B cell (primary cell): ENCODE results near the gene GPHN. TPM values are rescaled to one million over a fixed set of nuclear protein-coding genes. Genes with fewer than 3 reads are reported as not detected.

Source experiments
- ATAC-seq: fragments of 200-7000 bp; cut with Tn5 transposase; one replicate; pipeline ENCODE4 v1.10.0; 2021; ENCODE audit warnings: low read depth, mild to moderate bottlenecking, moderate number of reproducible peaks, moderate library complexity
- CTCF ChIA-PET: fragments of 350-600 bp; sonication (Branson Sonifier 250); formaldehyde crosslinking; loops from one replicate; lab custom pipeline; 2021; ENCODE audit warnings: antibody characterized with exemption, inconsistent platforms; lab: Charles Lee
- POLR2A ChIA-PET: fragments of 350-600 bp; sonication (Branson Sonifier 250); formaldehyde crosslinking; loops from one replicate; lab custom pipeline; 2021; ENCODE audit warnings: antibody characterized with exemption; lab: Charles Lee
- DNase-seq: peaks from one replicate; pipeline ENCODE4 v3.0.0; 2013
- H2AFZ ChIP-seq: 2 replicates; pipeline ENCODE4 v1.6.1; 2012; ENCODE audit warnings: mild to moderate bottlenecking, low read depth, low read length; ENCODE audit not compliant: insufficient read depth, poor library complexity, severe bottlenecking
- H3K27ac ChIP-seq, 2 donors: 1 replicate in 1 of 2; 2 replicates in 1 of 2; pipeline ENCODE4 v1.5.1; 2012 to 2013; ENCODE audit warnings: low read length in 2 of 2, mild to moderate bottlenecking in 2 of 2, moderate library complexity in 1 of 2
- H3K27me3 ChIP-seq, 4 experiments: fragments of 200-600 bp in 1 of 4; sonication (generic) in 1 of 4; replicated peaks in 1 of 4; 1 replicate in 2 of 4; 2 replicates in 2 of 4; pipeline versions ENCODE4 v1.6.1 to v1.7.0; 2013 to 2016; ENCODE audit warnings: low read length in 3 of 4, mild to moderate bottlenecking in 2 of 4, mixed read lengths in 1 of 4, moderate library complexity in 1 of 4; ENCODE audit not compliant: insufficient read depth in 4 of 4, control insufficient read depth in 3 of 4; ENCODE audit errors: control extremely low read depth in 1 of 4
- H3K36me3 ChIP-seq, 2 experiments: replicated peaks in 1 of 2; 1 replicate in 1 of 2; 2 replicates in 1 of 2; pipeline versions ENCODE4 v1.6.1 to v1.7.1; 2013; ENCODE audit warnings: low read length in 1 of 2; ENCODE audit not compliant: insufficient read depth in 2 of 2, control insufficient read depth in 1 of 2; ENCODE audit errors: control extremely low read depth in 1 of 2, extremely low read depth in 1 of 2
- H3K4me1 ChIP-seq, 2 donors: fragments of 200-600 bp in 1 of 2; sonication (generic) in 1 of 2; 1 replicate in 1 of 2; 2 replicates in 1 of 2; pipeline versions ENCODE4 v1.5.1 to v1.6.1; 2013 to 2017; ENCODE audit warnings: low read length in 2 of 2; ENCODE audit not compliant: control insufficient read depth in 2 of 2, insufficient read depth in 2 of 2
- H3K4me2 ChIP-seq: replicated peaks from 2 replicates; pipeline ENCODE3; 2012; ENCODE audit warnings: mild to moderate bottlenecking, low read depth, low read length; ENCODE audit not compliant: poor library complexity, severe bottlenecking
- H3K4me3 ChIP-seq, 5 experiments: fragments of 200-600 bp in 1 of 5; sonication (generic) in 1 of 5; 1 replicate in 3 of 5; 2 replicates in 2 of 5; pipeline versions ENCODE4 v1.5.1 to v1.7.0; 2011 to 2016; ENCODE audit warnings: low read length in 4 of 5, mild to moderate bottlenecking in 4 of 5, low read depth in 2 of 5, control low read depth in 1 of 5, moderate library complexity in 1 of 5; ENCODE audit not compliant: insufficient read depth in 1 of 5; ENCODE audit errors: control extremely low read depth in 1 of 5, extremely low read depth in 1 of 5
- H3K79me2 ChIP-seq: fragments of 200-600 bp; sonication (generic); one replicate; pipeline ENCODE4 v1.6.0; 2016; ENCODE audit warnings: low read length; ENCODE audit not compliant: control insufficient read depth, insufficient read depth
- H3K9ac ChIP-seq: fragments of 200-600 bp; sonication (generic); 2 replicates; pipeline ENCODE4 v1.6.1; 2017; ENCODE audit warnings: mild to moderate bottlenecking, low read length, moderate library complexity
- H3K9me3 ChIP-seq, 3 donors: one replicate each; pipeline versions ENCODE4 v1.6.1 to v1.7.1; 2013; ENCODE audit warnings: low read length in 2 of 3; ENCODE audit not compliant: control insufficient read depth in 2 of 3, insufficient read depth in 1 of 3; ENCODE audit errors: control extremely low read depth in 1 of 3
- H4K20me1 ChIP-seq: 2 replicates; pipeline ENCODE4 v1.6.0; 2012; ENCODE audit warnings: mild to moderate bottlenecking, low read length; ENCODE audit not compliant: insufficient read depth, control insufficient read depth, poor library complexity, severe bottlenecking
- H3K27ac Mint-ChIP-seq: one replicate; pipeline ENCODE4 v1.8.0; 2021; ENCODE audit warnings: mixed read lengths
- H3K27me3 Mint-ChIP-seq: one replicate; pipeline ENCODE4 v1.8.0; 2021; ENCODE audit warnings: mixed read lengths
- H3K4me1 Mint-ChIP-seq: one replicate; pipeline ENCODE4 v1.8.0; 2021; ENCODE audit warnings: mixed read lengths
- H3K4me3 Mint-ChIP-seq: one replicate; pipeline ENCODE4 v1.8.0; 2021; ENCODE audit warnings: mixed read lengths
- H3K9me3 Mint-ChIP-seq: one replicate; pipeline ENCODE4 v1.8.0; 2022; ENCODE audit warnings: mixed read lengths; ENCODE audit not compliant: insufficient read depth
- EZH2 ChIP-seq: IDR thresholded peaks from 2 replicates; pipeline ENCODE4 v1.6.1; 2012; ENCODE audit warnings: borderline replicate concordance, low read depth, mild to moderate bottlenecking, moderate library complexity, low read length; ENCODE audit not compliant: insufficient read depth, poor library complexity, severe bottlenecking
- WGBS: methylation state at CpG from one replicate; pipeline ENCODE4 v1.1.5; 2013; ENCODE audit warnings: missing lambda C conversion rate; ENCODE audit not compliant: insufficient coverage; 5-methylcytosine and 5-hydroxymethylcytosine counted together
- intact Hi-C: fragments of 100-400 bp; cut with micrococcal nuclease; formaldehyde crosslinking; loops from one replicate; pipeline ENCODE4 v1.10.0; 2022
- polyA plus RNA-seq: library from polyadenylated mRNA; depleted of rRNA; stranded (reverse); fragments of >200 nt; gene quantifications from 2 replicates; pipeline ENCODE4 v1.2.3, GENCODE V29; 2012
- total RNA-seq, 2 donors: library from RNA; stranded (reverse); fragments of 120-200 nt in 1 of 2; gene quantifications; 1 replicate in 1 of 2; 2 replicates in 1 of 2; pipeline versions ENCODE4 v1.2.3 to v1.2.4, GENCODE V29; 2013 to 2022
- TF ChIP-seq, protein P1 (sequence below): fragments of 200-600 bp; IDR thresholded peaks from one replicate; pipeline ENCODE4 v1.8.0; 2022; ENCODE audit warnings: antibody characterized with exemption, mild to moderate bottlenecking

GPHN gene
- total and polyA plus RNA-seq, 2 donors (not counting 1 experiment from before 2014, with no cell fraction given), result 3.4 to 18.0 TPM

DNA sequence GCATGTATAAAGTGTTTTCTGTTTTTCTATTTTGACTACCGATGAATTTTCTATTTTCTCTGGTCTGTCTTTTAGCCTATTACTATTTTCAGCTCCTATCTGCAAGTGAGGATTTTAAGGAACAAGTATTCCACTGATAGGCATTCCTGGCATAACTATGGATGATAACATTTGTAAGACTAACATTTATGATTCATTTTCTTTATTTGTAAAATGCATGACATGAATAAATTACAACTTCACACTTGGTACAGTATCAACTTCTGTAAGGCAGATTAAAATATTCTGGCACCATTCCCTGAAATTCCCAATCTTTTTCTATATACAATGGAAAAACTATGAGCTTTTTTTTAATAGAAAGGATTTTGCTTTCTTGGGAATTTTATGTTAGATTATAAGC is 560.3 kb downstream of the GPHN start:
- no peak overlapping the region for H3K9ac ChIP-seq
- ChIA-PET CTCF (no interaction called here), POLR2A (no interaction called here)
- H4K20me1 ChIP-seq, result no peaks in the 10 kb centered on the region
- no peaks in the 10 kb centered on the region for H3K9me3 ChIP-seq
- Mint-ChIP-seq H3K4me1 (peaks cover 2% of the 10 kb centered on the region), H3K27me3 (no peaks in the 10 kb centered on the region), H3K9me3 (no peaks in the 10 kb centered on the region), H3K4me3 (no peak overlapping the region), H3K27ac (no peak overlapping the region)
- no peaks in the 10 kb centered on the region for H3K27me3 ChIP-seq
- no peak overlapping the region for H3K27ac ChIP-seq
- no peaks in the 10 kb centered on the region for H3K79me2 ChIP-seq
- no peak for ATAC-seq
- no peak overlapping the region for H3K4me2 ChIP-seq
- no peak for DNase-seq
- TF ChIP-seq, protein P1, sequence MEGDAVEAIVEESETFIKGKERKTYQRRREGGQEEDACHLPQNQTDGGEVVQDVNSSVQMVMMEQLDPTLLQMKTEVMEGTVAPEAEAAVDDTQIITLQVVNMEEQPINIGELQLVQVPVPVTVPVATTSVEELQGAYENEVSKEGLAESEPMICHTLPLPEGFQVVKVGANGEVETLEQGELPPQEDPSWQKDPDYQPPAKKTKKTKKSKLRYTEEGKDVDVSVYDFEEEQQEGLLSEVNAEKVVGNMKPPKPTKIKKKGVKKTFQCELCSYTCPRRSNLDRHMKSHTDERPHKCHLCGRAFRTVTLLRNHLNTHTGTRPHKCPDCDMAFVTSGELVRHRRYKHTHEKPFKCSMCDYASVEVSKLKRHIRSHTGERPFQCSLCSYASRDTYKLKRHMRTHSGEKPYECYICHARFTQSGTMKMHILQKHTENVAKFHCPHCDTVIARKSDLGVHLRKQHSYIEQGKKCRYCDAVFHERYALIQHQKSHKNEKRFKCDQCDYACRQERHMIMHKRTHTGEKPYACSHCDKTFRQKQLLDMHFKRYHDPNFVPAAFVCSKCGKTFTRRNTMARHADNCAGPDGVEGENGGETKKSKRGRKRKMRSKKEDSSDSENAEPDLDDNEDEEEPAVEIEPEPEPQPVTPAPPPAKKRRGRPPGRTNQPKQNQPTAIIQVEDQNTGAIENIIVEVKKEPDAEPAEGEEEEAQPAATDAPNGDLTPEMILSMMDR, result no peak
- TF ChIP-seq EZH2, result no peak
- H3K36me3 ChIP-seq, result no peaks in the 10 kb centered on the region
- no peak overlapping the region for H3K4me3 ChIP-seq
- H3K4me1 ChIP-seq, result no peaks in the 10 kb centered on the region
- no CpG with 5 or more reads among the region's 1 CpG for WGBS
- H2AFZ ChIP-seq, result no peak overlapping the region
- intact Hi-C loops, result no loop called here

DNA sequence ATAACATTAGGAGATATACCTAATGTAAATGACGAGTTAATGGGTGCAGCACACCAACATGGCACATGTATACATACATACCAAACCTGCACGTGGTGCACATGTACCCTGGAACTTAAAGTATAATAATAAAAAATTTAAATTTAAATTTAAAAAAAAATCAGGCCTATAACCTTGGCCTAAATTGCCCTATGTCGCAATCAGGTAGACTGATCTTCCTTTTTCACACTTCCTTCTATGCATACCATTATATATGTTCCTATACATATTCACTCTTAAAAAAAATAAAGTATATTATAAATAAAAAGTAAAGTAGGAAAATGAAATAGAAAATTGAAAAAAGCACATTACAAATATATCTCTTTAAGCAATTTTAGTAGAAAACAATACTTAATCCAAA is 563.6 kb downstream of the GPHN start:
- no peaks in the 10 kb centered on the region for H3K27me3 ChIP-seq
- no peaks in the 10 kb centered on the region for H3K4me1 ChIP-seq
- no peaks in the 10 kb centered on the region for H3K79me2 ChIP-seq
- ChIA-PET CTCF (no interaction called here), POLR2A (no interaction called here)
- H3K4me2 ChIP-seq, result no peak overlapping the region
- H3K4me1 Mint-ChIP-seq, result peaks cover 2% of the 10 kb centered on the region
- no peaks in the 10 kb centered on the region for H4K20me1 ChIP-seq
- no peaks in the 10 kb centered on the region for H3K27me3 Mint-ChIP-seq
- H3K9me3 Mint-ChIP-seq, result no peaks in the 10 kb centered on the region
- no peak overlapping the region for H2AFZ ChIP-seq
- intact Hi-C loops, result no loop called here
- H3K27ac Mint-ChIP-seq, result no peak overlapping the region
- no peak overlapping the region for H3K4me3 ChIP-seq
- DNase-seq (no peak), ATAC-seq (no peak)
- H3K27ac ChIP-seq, result no peak overlapping the region
- no peak overlapping the region for H3K9ac ChIP-seq
- WGBS, result no CpG with 5 or more reads among the region's 3 CpGs
- no peaks in the 10 kb centered on the region for H3K9me3 ChIP-seq
- TF ChIP-seq, protein P1, result no peak
- no peak for TF ChIP-seq EZH2
- H3K4me3 Mint-ChIP-seq, result no peak overlapping the region
- no peaks in the 10 kb centered on the region for H3K36me3 ChIP-seq
